ENCODE data around the gene KIF13A. TPM values are rescaled to one million over a fixed set of nuclear protein-coding genes. Genes with fewer than 3 reads are reported as not detected.

The KIF13A gene
- total and polyA plus RNA-seq, 10 donors, result 3.7 to 32.0 (median 19.9) TPM

DNA sequence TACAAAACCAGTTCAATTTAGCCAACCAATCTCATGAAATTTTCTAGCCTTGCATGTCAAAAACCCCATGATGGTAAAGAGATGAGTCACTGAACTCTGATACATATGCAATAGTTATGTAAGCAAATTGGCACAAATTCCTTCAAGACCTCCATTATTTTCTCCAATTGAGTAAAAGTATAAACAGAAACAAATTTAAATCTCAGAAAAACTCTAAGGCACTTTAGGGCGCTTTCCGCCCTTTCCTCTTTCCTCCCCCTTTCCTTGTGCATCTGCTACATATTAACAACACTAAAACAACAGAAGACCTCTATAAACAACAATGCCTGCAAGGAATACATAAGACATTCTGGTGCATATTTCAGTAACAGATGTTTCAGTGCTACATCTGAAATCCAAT is 48.5 kb downstream of the KIF13A start:
- Histone ChIP-seq H3K4me1 (peaks cover 0 to 17% (median 2%) of the 10 kb centered on the region in 6 donors), H3K27me3 (replicated peaks in 1 of 7) (no peaks in the 10 kb centered on the region), H3K9me3 (no peaks in the 10 kb centered on the region), H3K36me3 (no peaks in the 10 kb centered on the region), H3K4me3 (no peak overlapping the region), H3K27ac (no peak overlapping the region)
- DNase-seq, result no peak
- intact Hi-C loops (cut with DNase I; ENCODE audit: low total_unique reads), result no loop called here
- TF ChIP-seq CTCF (IDR thresholded peaks at IDR 0.05 in 8 of 11, conservative IDR thresholded peaks at IDR 0.05 in 3 of 11), result no peak
- no peak for TF ChIP-seq POLR2A (IDR thresholded peaks at IDR 0.05)
- no peak for TF ChIP-seq POLR2AphosphoS5 (IDR thresholded peaks at IDR 0.05)
- 92 to 100% (median 95%) methylated on average over 2 of the region's 2 CpGs for WGBS, 5 donors

DNA sequence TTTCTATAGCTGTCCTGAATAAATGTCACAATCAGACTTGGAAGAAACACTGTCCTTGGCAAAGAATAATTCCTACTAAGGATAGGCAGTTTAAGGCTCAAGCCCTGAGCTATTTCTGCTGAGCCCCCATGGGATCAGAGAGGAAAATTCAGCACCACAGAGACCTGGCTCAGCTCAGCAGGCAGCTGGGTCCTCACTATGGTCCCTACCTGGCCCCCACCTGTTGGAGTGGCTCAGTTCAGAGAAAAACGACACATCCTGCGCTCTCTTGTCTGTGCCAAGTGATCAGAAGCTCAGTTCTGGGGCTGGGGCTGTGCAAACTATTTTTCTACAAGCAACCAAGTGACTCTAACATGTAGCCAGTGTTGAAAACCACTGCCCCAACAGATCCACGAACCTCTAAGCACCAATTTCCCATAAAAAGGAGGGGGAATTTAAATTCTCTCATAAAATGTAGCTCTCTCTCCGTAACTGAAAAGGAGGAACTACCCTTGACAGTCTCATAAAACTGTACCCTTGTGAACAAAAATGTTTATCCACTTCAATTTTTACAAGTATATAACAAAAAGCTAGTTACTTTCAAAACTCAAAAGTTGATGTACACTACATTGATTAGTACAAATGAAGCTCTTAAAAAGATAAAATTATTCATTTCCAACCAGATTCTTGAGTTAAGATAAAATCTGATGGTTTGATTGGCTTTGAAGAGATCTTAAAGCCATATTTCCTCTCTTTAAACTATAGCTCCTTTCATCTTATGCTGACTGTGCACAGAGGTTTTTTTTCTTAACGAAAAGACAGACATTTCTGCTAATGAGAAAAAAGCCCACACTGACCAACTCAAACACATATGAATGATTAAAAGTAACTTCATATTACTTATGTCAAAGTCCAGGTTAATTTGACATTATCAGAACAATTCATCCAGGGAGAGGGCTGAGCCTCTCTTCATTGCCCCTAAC is 52.0 kb downstream of the KIF13A start:
- Histone ChIP-seq H3K4me1 (peaks cover 5 to 50% (median 18%) of the 10 kb centered on the region in 6 donors), H3K9me3 (no peaks in the 10 kb centered on the region), H3K4me3 (no peak overlapping the region), H3K27ac (no peak overlapping the region), H3K36me3 (no peaks in the 10 kb centered on the region), H3K27me3 (replicated peaks in 1 of 7) (no peaks in the 10 kb centered on the region)
- intact Hi-C loops (cut with DNase I; ENCODE audit: low total_unique reads), result no loop called here
- WGBS, 5 donors, result 36 to 41% (median 40%) methylated on average over 5 of the region's 5 CpGs
- TF ChIP-seq POLR2AphosphoS5 (IDR thresholded peaks at IDR 0.05) (no peak), POLR2A (IDR thresholded peaks at IDR 0.05) (no peak), CTCF (IDR thresholded peaks at IDR 0.05 in 8 of 11, conservative IDR thresholded peaks at IDR 0.05 in 3 of 11) (no peak)
- DNase-seq, result no peak

- Histone ChIP-seq H3K9me3 (no peaks in the 10 kb centered on the region), H3K4me1 (peaks cover 5 to 66% (median 26%) of the 10 kb centered on the region in 6 donors), H3K36me3 (no peaks in the 10 kb centered on the region), H3K4me3 (no peak overlapping the region), H3K27me3 (replicated peaks in 1 of 7) (no peaks in the 10 kb centered on the region), H3K27ac (peak overlapping the region in 1 of 8 donors; percentile 79)
- no peak for TF ChIP-seq POLR2AphosphoS5 (IDR thresholded peaks at IDR 0.05)
- intact Hi-C loops (cut with DNase I; ENCODE audit: low total_unique reads), result no loop called here
- 91 to 95% (median 93%) methylated on average over 4 of the region's 4 CpGs for WGBS, 5 donors
- no peak for DNase-seq
Observed at GRCh38 chr6:17933716-17934115, 53.7 kb downstream of the KIF13A start.

DNA sequence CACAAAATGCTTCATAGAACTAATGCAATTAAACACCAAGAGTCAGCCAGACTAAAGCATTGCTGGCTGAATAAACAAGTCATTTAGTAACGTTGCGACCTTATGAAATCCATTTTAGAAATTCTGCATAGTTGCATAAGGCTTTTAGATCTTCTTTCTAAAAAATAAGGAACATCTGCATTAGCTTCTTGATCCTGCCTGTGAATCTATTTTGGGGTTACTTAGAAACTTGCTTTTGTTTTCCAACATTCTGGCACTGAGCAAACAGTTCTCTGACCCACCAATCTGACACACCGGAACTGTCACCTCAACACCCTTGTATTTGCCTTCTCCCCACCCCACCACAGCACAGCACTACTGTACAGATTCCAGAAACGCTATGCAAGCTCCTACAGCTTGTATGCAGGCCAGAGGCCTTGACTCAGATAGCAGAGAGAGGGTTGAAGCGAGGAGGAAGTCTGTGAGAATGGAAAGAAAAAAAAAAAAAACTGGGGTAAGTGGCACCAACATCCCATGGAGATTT is 55.0 kb downstream of the KIF13A start:
- H3K27ac ChIP-seq, result peak overlapping the region in 7 of 8 donors; percentile 7 to 80 (median 59)
- 21 to 35% (median 29%) methylated on average over 5 of the region's 5 CpGs for WGBS, 5 donors
- H3K36me3 ChIP-seq, result no peaks in the 10 kb centered on the region
- TF ChIP-seq POLR2AphosphoS5 (IDR thresholded peaks at IDR 0.05) (no peak), POLR2A (IDR thresholded peaks at IDR 0.05) (no peak), CTCF (IDR thresholded peaks at IDR 0.05 in 8 of 11, conservative IDR thresholded peaks at IDR 0.05 in 3 of 11) (no peak)
- intact Hi-C loops (cut with DNase I; ENCODE audit: low total_unique reads), result no loop called here
- H3K9me3 ChIP-seq, result no peaks in the 10 kb centered on the region
- peaks cover 5 to 66% (median 26%) of the 10 kb centered on the region in 6 donors for H3K4me1 ChIP-seq
- no peaks in the 10 kb centered on the region for H3K27me3 ChIP-seq (replicated peaks in 1 of 7)
- H3K4me3 ChIP-seq, result peak overlapping the region in 1 of 8 donors; percentile 16
- DNase-seq, result no peak

All from spleen (tissue), 11 donors.